ENCODE results near the gene RNASE4.
"Not testable (repeated sequence)": the region's sequence is repeated elsewhere in the genome, so short reads cannot be mapped to it uniquely, and the experiment has no call there.

DNA sequence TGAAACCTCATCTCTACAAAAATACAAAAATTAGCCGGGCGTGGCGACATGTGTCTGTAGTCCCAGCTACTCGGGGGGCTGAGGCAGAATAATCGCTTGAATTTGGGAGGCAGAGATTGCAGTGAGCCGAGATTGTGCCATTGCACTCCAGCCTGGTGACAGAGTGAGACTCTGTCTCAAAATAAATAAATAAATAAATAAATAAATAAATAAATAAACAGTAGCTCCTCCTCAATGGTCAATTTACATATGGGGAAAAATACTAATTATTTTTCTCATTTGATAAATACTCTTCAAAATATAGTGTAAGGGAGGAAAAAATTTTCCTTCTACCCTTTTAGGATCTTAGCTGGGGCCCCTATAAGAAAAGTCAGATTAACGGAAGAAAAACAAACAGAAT lies 53.9 kb downstream of the RNASE4 start:
- not testable (repeated sequence) for TF ChIP-seq YY1 (IDR thresholded peaks at IDR 0.05; ENCODE audit: extremely low read depth, insufficient replicate concordance, low read depth, low read length); SIN3A (IDR thresholded peaks at IDR 0.05; ENCODE audit: low read depth); POLR2A (IDR thresholded peaks at IDR 0.05; ENCODE audit: borderline replicate concordance, extremely low read depth, insufficient read depth, insufficient read length); SRF (IDR thresholded peaks at IDR 0.05; ENCODE audit: low read depth)
- TF ChIP-seq, protein P1, sequence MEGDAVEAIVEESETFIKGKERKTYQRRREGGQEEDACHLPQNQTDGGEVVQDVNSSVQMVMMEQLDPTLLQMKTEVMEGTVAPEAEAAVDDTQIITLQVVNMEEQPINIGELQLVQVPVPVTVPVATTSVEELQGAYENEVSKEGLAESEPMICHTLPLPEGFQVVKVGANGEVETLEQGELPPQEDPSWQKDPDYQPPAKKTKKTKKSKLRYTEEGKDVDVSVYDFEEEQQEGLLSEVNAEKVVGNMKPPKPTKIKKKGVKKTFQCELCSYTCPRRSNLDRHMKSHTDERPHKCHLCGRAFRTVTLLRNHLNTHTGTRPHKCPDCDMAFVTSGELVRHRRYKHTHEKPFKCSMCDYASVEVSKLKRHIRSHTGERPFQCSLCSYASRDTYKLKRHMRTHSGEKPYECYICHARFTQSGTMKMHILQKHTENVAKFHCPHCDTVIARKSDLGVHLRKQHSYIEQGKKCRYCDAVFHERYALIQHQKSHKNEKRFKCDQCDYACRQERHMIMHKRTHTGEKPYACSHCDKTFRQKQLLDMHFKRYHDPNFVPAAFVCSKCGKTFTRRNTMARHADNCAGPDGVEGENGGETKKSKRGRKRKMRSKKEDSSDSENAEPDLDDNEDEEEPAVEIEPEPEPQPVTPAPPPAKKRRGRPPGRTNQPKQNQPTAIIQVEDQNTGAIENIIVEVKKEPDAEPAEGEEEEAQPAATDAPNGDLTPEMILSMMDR (IDR thresholded peaks at IDR 0.05 in 2 of 3, conservative IDR thresholded peaks at IDR 0.05 in 1 of 3; ENCODE audit: borderline replicate concordance in 1 of 3, insufficient read depth in 1 of 3, low read depth in 2 of 3, low read length in 2 of 3) = not testable (repeated sequence)
- TF ChIP-seq, protein P2, sequence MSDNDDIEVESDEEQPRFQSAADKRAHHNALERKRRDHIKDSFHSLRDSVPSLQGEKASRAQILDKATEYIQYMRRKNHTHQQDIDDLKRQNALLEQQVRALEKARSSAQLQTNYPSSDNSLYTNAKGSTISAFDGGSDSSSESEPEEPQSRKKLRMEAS (IDR thresholded peaks at IDR 0.05) = not testable (repeated sequence)
